ENCODE results near the gene PCBP4.
"Not testable (repeated sequence)": the region's sequence is repeated elsewhere in the genome, so short reads cannot be mapped to it uniquely, and the experiment has no call there.

Gene PCBP4

GRCh38 chr3:51994530-51994929 lies 27.3 kb upstream of the PCBP4 start:
- DNase-seq (ENCODE audit: low spot score) = no peak

GRCh38 chr3:51993657-51994056 lies 26.4 kb upstream of the PCBP4 start:
- DNase-seq (ENCODE audit: low spot score) = not testable (repeated sequence)

- no peak for DNase-seq (ENCODE audit: low spot score)
Measured at GRCh38 chr3:51992017-51992682, 24.9 kb upstream of the PCBP4 start.

- DNase-seq (ENCODE audit: low spot score) = not testable (repeated sequence)
Measured at GRCh38 chr3:51990501-51990971, 23.3 kb upstream of the PCBP4 start.

GRCh38 chr3:51988286-51989146 lies 21.3 kb upstream of the PCBP4 start:
- DNase-seq (ENCODE audit: low spot score) = no peak

GRCh38 chr3:51987568-51987967 lies 20.3 kb upstream of the PCBP4 start:
- no peak for DNase-seq (ENCODE audit: low spot score)

GRCh38 chr3:51986010-51986947 lies 19.0 kb upstream of the PCBP4 start:
- no peak for DNase-seq (ENCODE audit: low spot score)

GRCh38 chr3:51985063-51985462 lies 17.8 kb upstream of the PCBP4 start:
- DNase-seq (ENCODE audit: low spot score) = no peak

- no peak for DNase-seq (ENCODE audit: low spot score)
Measured at GRCh38 chr3:51984269-51984647, 17.0 kb upstream of the PCBP4 start.

- no peak for DNase-seq (ENCODE audit: low spot score)
Measured at GRCh38 chr3:51983578-51984268, 16.5 kb upstream of the PCBP4 start.

GRCh38 chr3:51982838-51983577 lies 15.8 kb upstream of the PCBP4 start, which contains the start of gene ACY1:
TSS of gene ACY1 (plus strand) at chr3:51983535. CDS start at chr3:51984065, 530 bp downstream.
- DNase-seq (ENCODE audit: low spot score) = peak; percentile 74

- peak; percentile 51 for DNase-seq (ENCODE audit: low spot score)
Measured at GRCh38 chr3:51982352-51982837, 15.1 kb upstream of the PCBP4 start.

GRCh38 chr3:51980253-51980652 lies 13.0 kb upstream of the PCBP4 start:
- DNase-seq (ENCODE audit: low spot score) = no peak

GRCh38 chr3:51978143-51978502 lies 10.9 kb upstream of the PCBP4 start:
- DNase-seq (ENCODE audit: low spot score) = no peak

GRCh38 chr3:51977446-51978142 lies 10.3 kb upstream of the PCBP4 start:
- DNase-seq (ENCODE audit: low spot score) = no peak

- DNase-seq (ENCODE audit: low spot score) = no peak
Measured at GRCh38 chr3:51975852-51976549, 8.7 kb upstream of the PCBP4 start.

- DNase-seq (ENCODE audit: low spot score) = peak; percentile 63
Measured at GRCh38 chr3:51974963-51975851, 8.0 kb upstream of the PCBP4 start, which contains the start of gene ABHD14A. TSS of gene ABHD14A (plus strand) at chr3:51975064. CDS start at chr3:51975136, 72 bp downstream.

- no peak for DNase-seq (ENCODE audit: low spot score)
Measured at GRCh38 chr3:51974277-51974962, 7.2 kb upstream of the PCBP4 start.
